Glutamatergic neuron (in vitro differentiated cells): ENCODE data around the gene SOX2. TPM values are rescaled to one million over a fixed set of nuclear protein-coding genes. Genes with fewer than 3 reads are reported as not detected.

Experiments
- DNase-seq: peaks from one replicate; pipeline ENCODE4 v3.0.0; 2022
- H3K27ac Mint-ChIP-seq: one replicate; pipeline ENCODE4 v1.8.0; 2020; ENCODE audit warnings: mild to moderate bottlenecking, mixed read lengths, inconsistent platforms; ENCODE audit not compliant: unreplicated experiment
- H3K27me3 Mint-ChIP-seq: one replicate; pipeline ENCODE4 v1.8.0; 2020; ENCODE audit warnings: mild to moderate bottlenecking, moderate library complexity, mixed read lengths, inconsistent platforms; ENCODE audit not compliant: unreplicated experiment
- H3K36me3 Mint-ChIP-seq: one replicate; pipeline ENCODE4 v1.8.0; 2020; ENCODE audit warnings: mild to moderate bottlenecking, mixed read lengths, inconsistent platforms; ENCODE audit not compliant: unreplicated experiment
- H3K4me1 Mint-ChIP-seq: one replicate; pipeline ENCODE4 v1.8.0; 2020; ENCODE audit warnings: mild to moderate bottlenecking, low read depth, mixed read lengths, inconsistent platforms; ENCODE audit not compliant: unreplicated experiment
- H3K4me3 Mint-ChIP-seq: one replicate; pipeline ENCODE4 v1.8.0; 2020; ENCODE audit warnings: mild to moderate bottlenecking, mixed read lengths, inconsistent platforms; ENCODE audit not compliant: unreplicated experiment
- H3K9me3 Mint-ChIP-seq: one replicate; pipeline ENCODE4 v1.8.0; 2020; ENCODE audit warnings: mild to moderate bottlenecking, moderate library complexity, mixed read lengths, inconsistent platforms; ENCODE audit not compliant: unreplicated experiment
- CTCF ChIP-seq: fragments of 200-600 bp; sonication (generic); IDR thresholded peaks from one replicate; pipeline ENCODE4 v1.5.0; 2021; ENCODE audit not compliant: partially characterized antibody, unreplicated experiment
- total RNA-seq: library from RNA; stranded (reverse); fragmentation: NEBNext Ultra II Directional; extraction: Animal tissue kit (Norgen Biotek cat#: 25700); gene quantifications from one replicate; pipeline ENCODE4 v1.2.1, GENCODE V29; 2021; ENCODE audit not compliant: unreplicated experiment

SOX2 gene
- total RNA-seq, 1 donor from 2014 or later = 23.5 TPM

GRCh38 chr3:181725830-181726229 lies 14.1 kb downstream of the SOX2 start:
- Mint-ChIP-seq H3K4me3 (no peak overlapping the region), H3K27ac (no peak overlapping the region)

GRCh38 chr3:181726351-181727330 lies 14.9 kb downstream of the SOX2 start:
- Mint-ChIP-seq H3K4me1 (peaks cover 28% of the 10 kb centered on the region), H3K4me3 (peak overlapping the region; percentile 84), H3K9me3 (peaks cover 10% of the 10 kb centered on the region), H3K27ac (no peak overlapping the region), H3K36me3 (peaks cover 4% of the 10 kb centered on the region), H3K27me3 (peaks cover 24% of the 10 kb centered on the region)
- peak; percentile 73 for DNase-seq
- no peak for TF ChIP-seq CTCF

More at GRCh38 chr3:181725830-181726229, 14.1 kb downstream of the SOX2 start:
- Mint-ChIP-seq H3K9me3 (peaks cover 10% of the 10 kb centered on the region), H3K4me1 (peaks cover 28% of the 10 kb centered on the region), H3K36me3 (peaks cover 4% of the 10 kb centered on the region), H3K27me3 (peaks cover 24% of the 10 kb centered on the region)
- DNase-seq = peak; percentile 38
- TF ChIP-seq CTCF = no peak

GRCh38 chr3:181727341-181728032 lies 15.8 kb downstream of the SOX2 start:
- H3K9me3 Mint-ChIP-seq = peaks cover 10% of the 10 kb centered on the region
- peaks cover 4% of the 10 kb centered on the region for H3K36me3 Mint-ChIP-seq
- no peak for TF ChIP-seq CTCF
- H3K27me3 Mint-ChIP-seq = peaks cover 17% of the 10 kb centered on the region
- peak overlapping the region; percentile 84 for H3K4me3 Mint-ChIP-seq
- H3K4me1 Mint-ChIP-seq = peaks cover 28% of the 10 kb centered on the region
- no peak for DNase-seq
- H3K27ac Mint-ChIP-seq = no peak overlapping the region

GRCh38 chr3:181728470-181729340 lies 17.0 kb downstream of the SOX2 start:
- Mint-ChIP-seq H3K36me3 (peaks cover 4% of the 10 kb centered on the region), H3K27ac (no peak overlapping the region), H3K4me3 (no peak overlapping the region), H3K4me1 (peaks cover 25% of the 10 kb centered on the region), H3K9me3 (peaks cover 7% of the 10 kb centered on the region), H3K27me3 (peaks cover 9% of the 10 kb centered on the region)
- no peak for DNase-seq
- no peak for TF ChIP-seq CTCF
